Activated CD4-positive, alpha-beta T cell treated with anti-CD3 and anti-CD28 coated beads, Interleukin-10, Interleukin-2, amounts not matched to agents 100 ng/mL and 50 ng/mL, durations not matched to agents 16 hours and 8 hours (primary cell): Measurements from ENCODE around the gene RND3.
A peak's percentile ranks its signal among the peaks of the same experiment; 100 is the strongest.

Experiments
- DNase-seq: peaks from one replicate; pipeline ENCODE4 v3.0.0-alpha.2; 2020

The RND3 gene, protein sequence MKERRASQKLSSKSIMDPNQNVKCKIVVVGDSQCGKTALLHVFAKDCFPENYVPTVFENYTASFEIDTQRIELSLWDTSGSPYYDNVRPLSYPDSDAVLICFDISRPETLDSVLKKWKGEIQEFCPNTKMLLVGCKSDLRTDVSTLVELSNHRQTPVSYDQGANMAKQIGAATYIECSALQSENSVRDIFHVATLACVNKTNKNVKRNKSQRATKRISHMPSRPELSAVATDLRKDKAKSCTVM

DNA sequence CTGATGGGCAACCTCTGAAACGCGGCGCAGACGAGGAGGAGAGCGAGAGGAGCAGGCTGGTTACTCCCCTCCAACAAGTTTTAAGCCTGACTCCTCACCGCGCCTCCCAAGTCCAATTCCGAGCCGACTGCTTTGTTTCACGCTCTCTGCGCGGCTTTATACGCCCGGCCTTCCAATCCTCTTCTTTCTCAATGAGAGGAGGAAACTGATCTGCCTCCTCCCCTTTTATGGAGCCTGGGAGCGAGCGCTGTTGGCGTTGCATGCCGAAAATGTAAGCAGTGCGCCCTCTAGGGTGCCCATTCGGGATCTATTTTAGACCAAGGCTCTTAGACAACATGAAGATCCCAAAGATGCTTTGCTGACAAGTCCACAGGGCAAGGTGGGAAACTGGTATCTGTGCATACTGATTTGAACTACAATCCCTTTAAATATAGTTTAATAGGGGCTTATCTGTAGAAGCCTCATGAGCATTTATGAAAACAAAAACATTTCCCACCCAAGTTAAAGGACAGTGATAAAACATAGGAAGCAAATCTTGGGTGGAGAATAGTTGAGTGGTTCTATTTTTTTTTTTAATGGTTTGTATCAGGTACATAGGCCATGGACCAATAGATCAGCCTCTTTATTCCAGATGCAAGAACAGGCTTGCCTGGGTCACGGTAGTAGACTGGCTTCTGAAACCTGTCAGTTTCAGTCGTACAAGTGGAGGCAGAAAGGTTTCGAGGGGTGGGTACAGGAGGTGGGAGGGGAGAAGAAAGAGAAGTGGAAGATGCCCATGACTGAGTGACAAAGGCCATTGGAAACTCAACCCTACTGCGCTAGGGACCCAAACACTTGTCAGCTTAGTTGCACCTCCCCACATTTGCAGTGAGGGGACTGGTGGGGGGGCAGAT lies at the start of gene RND3:
RND3 (minus strand) TSS at position 131 of the 893 bp plus-strand sequence. CDS start 250 bp downstream, outside the sequence.
- peak; percentile 70 for DNase-seq

DNA sequence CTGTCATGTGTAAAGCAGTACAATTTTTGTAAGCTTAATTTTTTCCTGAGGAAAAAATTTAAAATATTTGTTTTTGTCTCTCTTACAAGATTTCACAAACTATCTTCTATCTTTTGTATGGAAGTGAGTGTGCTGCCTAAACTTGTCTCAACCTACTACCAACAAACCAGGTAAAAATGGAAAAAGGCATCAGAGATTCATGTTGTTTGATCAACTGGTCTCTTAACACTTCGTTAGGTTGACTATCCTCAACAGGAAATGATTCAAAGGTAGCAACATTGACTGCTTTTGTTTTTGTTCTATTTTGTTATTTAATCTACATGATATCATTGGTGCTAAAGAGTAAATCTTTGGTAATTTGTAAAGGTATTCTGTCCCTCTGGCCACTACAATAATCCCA lies 47.7 kb upstream of the RND3 start:
- no peak for DNase-seq

DNA sequence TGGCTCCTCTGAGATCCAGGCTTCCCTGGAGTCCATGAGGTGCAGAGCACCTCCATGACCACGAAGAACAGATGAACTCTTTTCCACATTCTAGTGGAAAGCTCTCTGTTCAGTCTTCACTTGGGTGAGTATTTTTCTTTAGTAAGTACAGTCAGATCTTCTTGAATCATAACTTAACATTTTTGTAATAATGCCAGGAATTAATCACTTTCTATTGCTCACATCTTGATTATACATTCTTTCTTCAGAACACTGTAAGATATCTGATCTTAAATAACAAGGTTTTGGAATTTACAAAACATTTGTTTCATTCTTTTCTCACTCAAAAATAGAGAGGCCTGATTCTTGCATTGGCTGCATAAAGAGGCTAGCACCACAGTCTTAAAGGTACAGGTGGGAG lies 45.4 kb upstream of the RND3 start:
- no peak for DNase-seq

DNA sequence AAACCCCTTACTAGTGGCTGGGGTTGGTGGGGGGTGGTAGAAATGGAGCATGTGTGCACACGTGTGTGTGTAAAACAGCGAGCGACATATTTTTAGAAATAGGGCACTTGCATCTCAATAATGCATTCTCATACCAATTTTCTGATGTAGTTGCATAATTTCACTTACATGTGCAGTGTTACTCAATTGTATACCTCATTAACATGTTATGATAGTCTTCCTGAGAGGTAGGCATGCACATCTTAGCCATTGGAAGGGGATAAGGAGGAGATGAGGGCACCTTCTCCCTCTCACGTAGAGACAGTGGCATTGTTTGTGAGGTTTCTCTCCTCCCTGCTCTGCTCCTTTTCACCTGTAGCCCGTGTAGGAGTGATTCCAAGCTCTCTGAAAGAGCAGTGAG lies 44.6 kb upstream of the RND3 start:
- DNase-seq: no peak

DNA sequence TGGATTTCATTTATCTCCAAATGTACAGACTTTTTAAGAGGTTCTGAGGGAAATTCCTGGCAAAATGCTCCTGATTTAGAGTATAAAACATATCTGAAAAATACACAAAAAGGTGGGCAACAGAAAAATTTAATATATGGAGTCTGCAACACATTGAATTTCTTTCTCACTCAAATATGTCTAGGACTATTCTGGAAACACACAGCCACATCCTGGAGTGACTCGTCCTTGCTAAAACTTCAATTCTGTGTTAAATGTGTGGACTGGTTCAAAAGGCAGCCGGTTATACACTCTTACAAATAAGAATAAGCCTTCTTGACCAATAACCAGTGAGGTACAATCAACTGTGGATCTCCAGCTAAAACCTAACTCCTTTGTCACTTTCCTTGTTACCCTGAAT lies 44.1 kb upstream of the RND3 start:
- DNase-seq: no peak

DNA sequence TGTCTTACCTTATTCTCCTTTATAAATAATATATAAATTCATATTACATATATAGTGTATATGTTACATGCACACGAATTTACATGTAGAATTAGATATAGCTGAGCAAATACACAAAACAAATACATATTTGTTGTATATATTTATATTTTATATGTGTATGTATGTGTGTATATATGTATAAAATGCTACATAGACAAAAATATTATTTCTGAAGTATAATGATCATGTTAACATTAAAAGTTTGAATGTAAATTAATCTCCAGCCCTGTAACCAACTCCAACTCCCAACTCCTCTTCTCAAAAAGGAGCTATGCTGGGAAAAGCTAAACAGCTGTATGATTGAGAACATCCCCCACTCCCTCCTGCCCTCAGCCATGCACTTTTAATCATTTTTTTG lies 42.7 kb upstream of the RND3 start:
- DNase-seq: no peak

DNA sequence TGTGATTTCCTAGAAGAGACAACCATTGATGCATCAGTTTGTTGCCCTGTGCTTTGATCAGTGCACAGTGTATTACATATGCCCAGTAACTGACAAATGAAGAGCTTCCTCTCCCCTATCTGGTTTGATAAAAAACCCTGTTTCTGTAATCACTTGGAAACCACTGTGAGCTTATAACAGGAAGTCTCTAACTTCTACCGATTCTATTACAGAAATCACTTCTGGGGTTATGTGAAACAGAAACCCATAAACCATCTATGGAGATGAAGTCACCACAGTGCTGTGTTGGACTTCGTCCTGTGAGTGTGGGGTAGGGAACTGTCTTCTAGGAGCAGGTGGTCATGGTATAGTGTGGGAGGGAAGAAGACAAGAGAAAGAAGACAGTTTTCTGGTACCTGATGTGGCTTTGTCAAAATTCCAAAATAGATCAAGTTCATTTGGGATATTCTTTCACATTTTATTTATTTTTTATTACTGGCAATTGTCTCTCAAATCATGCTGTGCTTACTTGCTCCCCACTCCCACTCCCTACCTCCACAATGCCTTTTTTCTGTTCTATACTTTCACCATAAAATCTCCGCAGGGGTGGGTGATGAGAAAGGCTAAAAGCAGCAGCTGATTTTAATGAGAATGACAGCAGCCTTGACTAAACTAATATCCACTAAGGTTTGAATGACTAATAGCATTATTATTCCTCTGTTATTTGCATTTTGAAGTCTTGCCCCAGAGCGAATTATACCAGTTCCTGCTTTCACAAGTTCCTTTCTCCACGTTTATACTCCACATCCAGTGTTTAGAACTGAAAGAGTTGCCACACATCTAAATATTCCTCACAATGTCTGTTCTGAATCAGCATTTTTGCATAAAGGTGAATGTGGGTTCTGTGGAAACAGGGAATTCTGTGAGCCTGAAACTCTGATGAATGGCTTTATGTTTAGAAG lies 41.7 kb upstream of the RND3 start:
- DNase-seq: peak; percentile 15

DNA sequence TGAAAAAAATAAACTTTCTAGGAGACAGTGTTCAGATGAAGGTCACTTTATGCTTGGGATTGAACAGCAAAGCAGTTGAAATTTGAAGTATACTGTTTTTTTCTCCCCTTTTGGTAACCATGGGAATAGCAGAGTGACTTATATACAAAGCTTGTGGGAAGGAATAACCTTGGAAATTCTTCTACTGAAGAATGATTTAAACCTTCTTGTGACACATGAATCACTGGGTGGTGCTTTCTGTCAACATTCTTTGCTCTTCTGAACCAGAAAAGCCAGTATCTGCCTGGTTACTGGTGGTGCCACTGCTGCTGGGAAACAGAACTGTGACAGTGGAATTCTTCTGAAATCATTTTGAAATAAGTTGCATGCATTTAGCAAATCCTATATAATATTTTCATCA lies 39.4 kb upstream of the RND3 start:
- DNase-seq: no peak

DNA sequence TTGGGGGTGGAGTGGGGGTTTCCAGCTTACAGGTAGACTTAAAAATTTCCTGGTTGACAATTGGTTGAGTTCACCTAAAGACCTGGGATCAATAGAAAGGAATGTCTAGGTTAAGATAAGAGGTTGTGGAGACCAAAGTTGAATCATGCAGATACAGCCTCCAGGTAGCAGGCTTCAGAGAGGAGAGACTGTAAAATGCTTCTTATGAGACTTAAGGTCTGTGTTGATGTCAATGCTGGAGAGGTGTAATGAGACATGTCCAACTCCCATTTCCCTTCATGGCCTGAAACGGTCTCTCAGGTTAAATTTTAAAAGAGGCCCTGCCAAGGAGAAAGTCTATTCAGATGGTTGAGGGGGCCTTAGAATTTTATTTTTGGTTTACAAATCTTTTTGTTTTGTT lies 38.5 kb upstream of the RND3 start:
- DNase-seq: no peak

DNA sequence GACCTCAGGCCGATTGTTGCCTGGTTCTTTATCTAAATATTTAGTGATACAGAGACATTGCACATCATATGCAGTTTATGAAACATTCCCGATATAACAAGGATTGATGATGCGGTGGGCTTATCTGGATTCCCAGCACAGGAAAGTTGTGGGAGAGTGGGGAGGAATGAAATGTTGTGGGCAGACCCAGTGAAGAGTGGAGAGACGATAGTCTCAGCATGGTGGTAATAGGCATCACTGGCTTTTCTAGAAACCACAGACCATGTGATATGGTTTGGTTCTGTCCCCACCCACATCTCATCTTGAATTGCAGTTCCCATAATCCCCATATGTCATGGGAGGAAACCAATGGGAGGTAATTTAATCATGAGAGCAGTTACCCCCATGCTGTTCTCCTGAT lies 34.8 kb upstream of the RND3 start:
- no peak for DNase-seq

DNA sequence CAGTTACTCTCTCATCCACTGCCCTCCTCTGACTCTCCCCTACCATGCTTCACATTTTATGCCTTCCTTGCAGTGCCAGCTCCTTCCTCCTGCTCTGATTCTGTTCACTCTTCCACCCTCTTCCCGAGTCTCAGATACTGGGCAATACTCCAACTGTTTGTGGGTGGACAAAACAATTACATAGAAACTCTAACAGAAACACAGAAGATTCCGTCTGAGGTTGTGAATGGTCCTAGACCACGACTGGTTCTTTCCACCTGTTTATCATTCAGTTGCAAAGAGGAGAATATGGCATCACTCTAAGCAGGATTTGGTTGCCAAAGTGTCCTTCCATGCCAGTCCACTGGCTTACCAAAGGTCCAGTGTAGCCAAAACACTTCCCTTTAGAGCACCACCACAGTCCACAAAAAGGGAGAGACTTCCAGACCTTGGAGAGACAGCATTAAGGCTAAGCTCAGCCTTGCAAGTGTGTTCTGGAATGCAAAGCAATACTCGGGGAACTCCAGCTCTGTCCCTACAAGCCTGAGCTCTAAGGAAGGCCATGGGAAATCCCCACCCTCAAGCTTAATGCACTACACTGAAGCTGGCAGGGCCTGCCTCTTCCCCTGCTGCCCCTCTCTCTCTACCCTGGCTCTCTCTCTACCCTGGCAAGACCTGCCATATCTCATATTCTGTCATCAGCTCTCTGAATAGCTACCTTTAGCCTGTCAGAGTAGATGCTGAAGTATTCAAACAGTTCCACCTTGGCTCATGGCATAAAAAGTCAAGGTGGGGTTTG lies 33.6 kb upstream of the RND3 start:
- no peak for DNase-seq

DNA sequence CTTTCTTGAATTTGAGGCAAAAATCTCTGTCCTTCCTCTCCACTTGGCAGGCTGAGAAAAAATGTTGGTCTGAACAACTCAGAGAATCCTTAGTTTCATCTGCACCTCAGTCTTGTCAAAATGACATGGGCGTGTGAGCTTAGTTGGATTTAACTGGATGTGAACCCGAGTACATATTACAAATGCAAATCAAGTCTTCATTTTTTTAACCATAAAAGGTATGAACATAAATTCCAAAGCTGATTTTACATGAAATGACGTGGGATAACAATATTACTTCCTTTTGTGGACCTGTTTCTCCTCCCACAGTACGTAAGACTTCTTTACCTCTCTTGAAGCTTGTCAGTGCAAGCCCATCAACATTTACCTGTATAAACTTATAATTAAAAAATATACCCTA lies 32.6 kb upstream of the RND3 start:
- DNase-seq: no peak

DNA sequence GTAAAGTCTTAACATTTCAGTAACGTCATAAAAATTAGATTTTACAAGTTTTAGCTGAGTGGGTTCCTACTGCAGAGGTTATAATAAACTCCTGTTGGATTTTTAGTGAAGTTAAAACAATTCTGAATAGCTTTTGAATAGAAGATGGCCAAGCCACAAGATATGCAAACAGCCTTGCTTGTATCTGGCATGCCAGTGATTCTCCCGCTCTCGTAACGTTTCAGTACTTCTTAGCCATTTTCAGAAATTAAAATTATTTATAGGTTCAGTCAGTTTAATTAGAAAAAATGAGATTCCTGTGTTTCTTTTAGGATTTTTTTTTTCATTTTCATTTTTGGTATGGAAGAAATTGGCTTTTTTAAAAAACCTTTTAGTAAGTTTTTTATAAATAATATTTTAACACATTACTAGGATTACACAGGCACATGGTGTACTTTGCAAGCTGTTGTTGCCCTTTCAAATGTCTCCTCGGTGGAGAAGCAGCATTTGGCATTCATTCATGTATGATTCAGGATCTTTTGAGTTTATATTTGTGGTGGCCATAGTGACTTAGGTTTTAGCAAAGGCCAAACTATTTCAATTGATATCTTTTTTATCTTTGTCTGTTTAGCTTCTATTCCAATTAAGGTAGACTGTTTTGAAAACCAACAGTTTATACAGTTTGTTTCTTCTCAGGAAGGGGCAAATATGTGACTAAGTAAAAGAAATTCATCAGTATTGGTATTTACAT lies 30.6 kb upstream of the RND3 start:
- no peak for DNase-seq

DNA sequence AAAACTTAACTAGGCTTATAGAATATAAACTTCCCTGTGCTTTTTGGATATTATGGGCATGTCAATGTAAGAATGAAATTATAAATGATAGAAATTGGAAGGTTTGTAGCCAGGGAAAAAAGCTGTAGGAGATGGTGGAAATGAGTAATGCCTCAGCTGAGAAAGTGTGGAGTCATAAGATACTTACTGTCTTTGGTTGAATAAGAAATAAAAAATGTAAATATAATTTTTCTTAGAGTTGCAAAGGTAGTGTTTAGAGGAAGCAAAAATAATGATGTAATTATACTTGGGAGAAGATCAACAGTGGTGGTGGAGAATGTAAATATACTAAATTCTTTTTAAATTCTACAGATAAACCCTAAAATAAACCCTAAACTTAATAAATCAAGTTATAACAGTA lies 26.2 kb upstream of the RND3 start:
- DNase-seq: no peak

DNA sequence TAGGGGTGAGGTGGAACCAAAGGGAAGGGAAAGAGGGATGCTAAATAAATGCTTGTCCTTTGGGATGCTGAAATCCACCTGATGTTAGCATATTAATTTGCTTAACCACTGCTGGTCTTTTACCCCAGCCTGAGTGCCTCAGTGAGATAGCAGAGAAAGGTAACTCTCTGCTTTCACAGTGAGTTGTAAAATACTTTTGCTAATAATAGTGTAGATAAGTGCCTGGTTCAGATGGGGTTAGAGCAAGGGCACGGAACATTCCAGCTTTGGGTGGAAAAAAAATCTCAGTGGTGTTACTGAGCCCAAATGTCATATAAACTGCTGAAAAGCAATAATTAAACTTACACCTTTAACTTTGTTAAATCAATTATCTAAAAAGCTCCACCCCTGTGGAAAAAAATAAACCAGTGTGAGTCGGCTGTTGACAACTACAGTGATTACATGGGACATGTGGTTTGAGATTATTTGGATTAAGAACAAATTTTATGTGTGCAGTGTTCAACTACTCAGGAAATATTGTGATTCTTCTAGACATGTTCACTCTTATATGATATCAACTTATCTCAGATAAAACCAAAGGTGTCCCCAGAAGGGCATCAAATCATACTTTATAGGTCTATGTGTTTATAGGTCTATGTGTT lies 21.1 kb upstream of the RND3 start:
- no peak for DNase-seq

DNA sequence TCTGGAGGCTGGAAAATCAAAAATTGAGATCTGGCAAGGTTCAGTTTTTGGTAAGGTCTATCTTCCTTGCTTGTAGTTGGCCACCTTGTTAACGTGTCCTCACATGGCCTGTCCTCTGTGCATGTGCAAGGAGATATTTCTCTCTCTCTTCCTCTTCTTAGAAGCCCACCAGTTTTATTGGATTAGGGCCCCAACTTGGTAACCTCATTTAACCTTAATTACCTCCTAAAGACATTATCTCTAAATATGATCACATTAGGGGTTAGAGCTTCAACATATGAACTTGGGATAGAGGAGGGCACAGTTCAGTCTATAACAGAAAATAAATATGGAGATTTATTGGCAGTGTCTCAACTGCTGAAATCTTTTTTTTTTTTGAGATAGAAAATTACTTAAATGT lies 19.6 kb upstream of the RND3 start:
- no peak for DNase-seq

DNA sequence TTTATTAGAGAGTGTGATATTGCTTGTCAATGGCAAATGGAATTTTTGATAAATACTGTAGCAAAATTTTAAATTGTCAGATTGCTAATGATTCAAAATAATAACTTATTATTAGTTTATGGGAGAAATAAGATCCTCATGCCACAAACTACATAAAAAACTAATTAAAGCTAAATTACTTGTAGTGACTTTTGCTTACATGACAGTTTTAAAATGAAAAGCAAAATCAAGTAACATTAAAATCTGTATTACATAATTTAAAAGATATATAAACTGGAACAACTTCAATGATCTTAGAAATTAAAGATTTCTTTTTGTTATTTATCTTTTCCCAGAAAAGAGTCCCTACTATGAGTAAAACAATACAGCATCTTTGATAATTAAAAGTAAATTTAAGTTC lies 17.7 kb upstream of the RND3 start:
- DNase-seq: no peak

DNA sequence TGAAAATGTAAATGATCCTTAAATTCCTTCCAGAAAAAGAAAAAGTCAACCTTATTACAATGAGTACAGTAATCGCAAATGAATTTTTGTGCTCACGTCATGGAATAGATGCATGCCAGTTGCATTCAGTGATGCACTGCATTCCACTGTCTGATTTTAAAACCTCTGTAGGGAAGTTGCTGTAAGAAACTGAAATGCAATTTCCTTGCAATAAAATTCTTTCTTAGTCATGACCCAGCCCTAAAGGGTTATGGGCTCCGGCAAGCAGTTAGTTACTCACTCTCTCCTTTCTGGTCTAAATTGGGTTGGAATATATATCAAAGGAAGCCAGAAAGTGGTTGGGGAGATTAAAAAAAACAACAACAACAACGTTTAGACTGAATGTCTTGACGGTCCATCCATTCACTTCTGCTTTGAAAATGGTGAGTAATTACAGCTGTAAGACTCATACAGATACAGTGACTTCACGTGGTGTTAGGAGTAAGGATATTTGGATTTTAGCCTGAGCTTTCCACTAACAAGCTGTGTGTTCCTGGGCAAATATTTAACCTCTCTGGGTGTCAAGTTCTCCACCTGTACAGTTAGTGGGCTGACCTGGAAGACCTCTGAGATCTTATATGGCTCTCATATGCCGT lies 8.6 kb upstream of the RND3 start:
- no peak for DNase-seq

DNA sequence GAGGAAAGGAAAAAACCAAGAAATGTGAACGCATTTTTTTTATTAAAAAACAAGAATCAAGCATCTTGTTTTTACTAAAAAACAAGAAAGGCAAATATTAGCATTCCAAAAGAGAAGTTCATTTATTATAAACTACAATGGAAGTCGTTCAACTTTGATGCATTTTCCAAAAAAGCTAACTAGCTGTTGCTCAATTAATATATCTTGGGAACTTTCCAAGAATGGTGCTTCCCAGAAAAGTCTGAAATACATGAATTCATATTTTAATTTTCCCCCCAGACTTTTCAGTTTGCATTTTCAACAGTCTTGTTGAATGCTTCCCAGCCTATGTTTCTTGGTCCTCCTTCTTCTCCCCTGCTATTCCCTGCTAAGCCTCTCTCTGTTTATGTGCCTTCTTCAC lies 7.5 kb upstream of the RND3 start:
- DNase-seq: no peak

DNA sequence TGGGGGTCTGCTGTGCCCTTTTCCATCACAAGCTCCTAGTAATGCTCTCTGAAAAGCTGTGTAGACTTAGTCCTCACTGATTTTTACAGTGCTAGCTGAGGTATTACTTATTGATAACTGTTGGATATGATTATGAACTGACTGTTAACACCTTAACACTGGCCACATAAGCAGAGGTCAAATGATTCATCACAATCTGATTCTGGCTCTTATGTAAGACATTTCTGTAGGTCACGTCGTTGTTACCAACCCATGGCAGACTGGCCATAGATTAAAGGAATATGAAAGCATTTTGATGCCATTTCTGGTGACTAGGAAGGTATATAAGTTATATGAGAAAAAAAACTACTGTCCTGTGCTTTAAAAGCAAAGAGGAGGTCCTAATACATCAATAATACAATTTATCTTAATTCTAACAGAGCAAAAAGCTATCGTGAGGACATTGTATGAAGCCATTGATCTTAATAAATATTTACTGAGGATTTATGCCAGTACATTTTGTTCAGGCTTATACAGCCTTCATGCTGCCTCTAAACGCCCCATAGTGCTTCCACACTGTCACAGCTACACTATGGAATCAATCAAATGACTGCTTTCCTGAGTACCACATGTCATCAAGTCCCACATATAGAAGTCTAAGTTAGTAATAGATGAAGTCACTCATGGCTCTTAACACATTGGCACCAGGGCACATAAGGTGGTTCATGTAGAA lies 6.9 kb upstream of the RND3 start:
- no peak for DNase-seq
